ENCODE results near the gene BRME1.

- TF ChIP-seq CTCF (IDR thresholded peaks at IDR 0.05; ENCODE audit: low read depth, low read length, poor library complexity, severe bottlenecking) (no peak), EZH2phosphoT487 (IDR thresholded peaks at IDR 0.05; ENCODE audit: borderline replicate concordance, low read length) (no peak)
These were observed 30.0 kb upstream of the BRME1 start for GRCh38 chr19:13935765-13936510.

All from DOHH2 (cell line).